ENCODE results near the gene GTF2A1L.
"Not testable (repeated sequence)": the region's sequence is repeated elsewhere in the genome, so short reads cannot be mapped to it uniquely, and the experiment has no call there.

The GTF2A1L gene

DNA sequence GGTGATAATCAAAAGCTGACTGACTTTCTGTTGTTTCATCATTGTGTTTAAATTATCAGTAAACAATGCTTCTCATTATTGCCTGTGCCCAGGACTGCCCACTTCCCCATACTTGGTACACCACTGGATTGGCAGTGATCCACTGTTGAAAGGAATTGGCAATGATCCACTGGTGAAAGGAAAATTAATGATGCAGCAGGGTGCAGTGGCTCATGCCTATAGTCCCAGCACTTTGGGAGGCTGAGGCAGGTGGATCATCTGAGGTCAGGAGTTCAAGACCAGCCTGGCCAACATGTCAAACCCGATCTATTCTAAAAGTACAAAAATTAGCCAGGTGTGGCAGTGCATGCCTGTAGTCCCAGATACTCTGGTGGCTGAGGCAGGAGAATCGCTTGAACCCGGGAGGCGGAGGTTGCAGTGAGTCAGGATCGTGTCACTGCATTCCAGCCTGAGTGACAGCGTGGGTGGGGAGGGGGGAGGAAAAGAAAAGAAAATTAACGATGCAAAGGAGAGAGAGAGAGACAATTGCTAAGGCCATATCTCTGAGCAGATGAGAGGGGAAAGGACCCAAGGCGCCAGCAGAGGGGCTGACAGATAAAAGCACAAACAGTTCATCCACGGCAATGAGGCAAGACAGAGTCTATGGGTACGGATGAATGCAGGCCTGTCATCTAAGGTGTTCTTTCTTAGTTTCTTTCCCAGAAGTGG lies 10.2 kb upstream of the GTF2A1L start:
- DNase-seq (ENCODE audit: low read depth): peak; percentile 53

DNA sequence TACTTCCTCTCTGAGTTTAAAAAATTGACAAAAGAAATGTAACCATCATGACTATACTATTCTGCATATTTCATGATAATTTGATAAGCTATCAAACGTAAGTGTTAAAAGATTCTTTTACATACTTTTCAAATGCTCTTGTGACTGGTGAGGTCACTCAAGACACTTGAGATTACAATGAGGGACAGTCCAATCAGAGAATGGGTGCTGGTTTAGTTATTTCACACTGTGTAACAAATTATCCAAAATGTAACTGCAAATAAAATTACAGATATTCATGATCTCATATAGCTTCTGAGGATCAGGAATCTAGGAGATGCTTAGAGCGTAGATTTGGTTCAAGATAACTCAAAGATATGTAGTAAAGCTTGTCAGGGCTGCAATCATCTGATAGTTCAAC lies 4.4 kb upstream of the GTF2A1L start:
- DNase-seq (ENCODE audit: low read depth): no peak

DNA sequence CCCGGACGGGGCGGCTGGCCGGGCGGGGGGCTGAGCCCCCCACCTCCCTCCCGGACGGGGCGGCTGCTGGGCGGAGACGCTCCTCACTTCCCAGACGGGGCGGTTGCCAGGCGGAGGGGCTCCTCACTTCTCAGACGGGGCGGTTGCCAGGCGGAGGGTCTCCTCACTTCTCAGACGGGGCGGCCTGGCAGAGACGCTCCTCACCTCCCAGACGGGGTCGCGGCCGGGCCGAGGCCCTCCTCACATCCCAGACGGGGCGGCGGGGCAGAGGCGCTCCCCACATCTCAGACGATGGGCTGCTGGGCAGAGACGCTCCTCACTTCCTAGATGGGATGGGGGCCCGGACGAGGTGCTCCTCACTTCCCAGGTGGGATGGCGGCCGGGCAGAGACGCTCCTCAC lies 3.1 kb upstream of the GTF2A1L start:
- DNase-seq (ENCODE audit: low read depth): not testable (repeated sequence)

DNA sequence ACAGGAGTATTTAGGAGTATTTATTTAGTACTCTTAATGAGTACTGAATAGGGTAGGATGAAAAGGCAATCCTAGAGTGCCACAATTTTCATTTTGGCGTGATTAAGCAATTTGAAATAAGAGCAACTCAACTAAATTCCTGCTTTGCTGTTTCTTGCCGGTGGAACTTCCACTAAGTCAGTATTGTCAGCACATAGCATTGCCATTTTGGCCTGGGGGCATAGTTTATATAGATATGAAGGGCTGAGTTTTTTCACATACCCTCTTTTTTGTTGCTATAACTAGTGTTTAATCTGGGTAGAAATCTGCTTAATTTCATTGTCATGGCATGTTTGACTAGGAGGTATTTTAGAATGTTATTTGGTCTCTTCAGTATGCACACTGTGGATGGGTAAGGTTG lies 1.9 kb downstream of the GTF2A1L start:
- DNase-seq (ENCODE audit: low read depth): no peak

DNA sequence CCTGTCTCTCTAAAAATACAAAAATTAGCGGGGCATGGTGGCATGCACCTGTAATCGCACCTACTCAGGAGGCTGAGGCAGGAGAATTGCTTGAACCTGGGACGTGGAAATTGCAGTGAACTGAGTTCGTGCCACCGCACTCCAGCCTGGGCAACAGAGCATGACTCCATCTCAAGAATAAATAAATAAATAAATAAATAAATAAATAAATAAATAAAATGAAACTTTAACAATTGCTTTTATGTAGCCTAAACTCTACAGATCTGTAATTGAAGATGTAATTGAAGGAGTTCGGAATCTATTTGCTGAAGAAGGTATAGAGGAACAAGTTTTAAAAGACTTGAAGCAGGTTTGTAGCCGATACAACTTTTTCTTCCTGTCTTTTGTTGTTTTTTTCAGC lies 2.9 kb downstream of the GTF2A1L start:
- DNase-seq (ENCODE audit: low read depth): no peak

DNA sequence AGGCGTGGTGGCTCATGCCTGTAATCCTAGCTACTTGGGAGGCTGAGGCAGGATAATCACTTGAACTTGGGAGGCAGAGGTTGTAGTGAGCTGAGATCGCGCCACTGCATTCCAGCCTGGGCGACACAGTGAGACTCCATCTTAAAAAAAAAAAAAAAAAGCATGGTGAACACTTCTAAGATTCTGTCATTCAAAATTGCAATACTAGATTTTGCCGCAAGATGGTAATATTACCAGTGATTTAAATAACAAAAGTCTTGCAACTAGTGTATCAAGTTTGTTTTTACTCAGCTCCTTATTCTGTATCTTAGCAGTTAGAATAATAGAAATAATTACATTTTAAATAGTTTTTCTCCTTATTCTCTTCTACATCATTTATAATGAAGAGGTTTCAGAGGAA lies 5.0 kb downstream of the GTF2A1L start:
- peak; percentile 26 for DNase-seq (ENCODE audit: low read depth)

DNA sequence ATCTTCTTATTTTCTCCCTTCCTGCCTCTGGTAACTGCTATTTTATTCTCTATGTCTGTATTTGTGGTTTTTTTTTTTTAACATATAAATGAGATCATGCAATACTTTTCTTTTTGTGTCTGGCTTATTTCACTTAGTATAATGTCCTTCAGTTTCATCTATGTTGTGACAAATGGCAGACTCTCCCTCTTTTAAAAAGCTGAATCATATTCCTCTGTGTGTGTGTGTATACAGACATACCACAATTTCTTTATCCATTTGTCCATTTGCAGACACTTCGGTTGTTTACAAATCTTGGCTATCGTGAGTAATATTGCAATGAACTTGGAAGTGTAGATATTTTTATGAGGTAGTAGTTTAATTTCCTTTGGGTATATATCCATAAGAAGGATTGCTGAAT lies 7.0 kb downstream of the GTF2A1L start:
- no peak for DNase-seq (ENCODE audit: low read depth)

DNA sequence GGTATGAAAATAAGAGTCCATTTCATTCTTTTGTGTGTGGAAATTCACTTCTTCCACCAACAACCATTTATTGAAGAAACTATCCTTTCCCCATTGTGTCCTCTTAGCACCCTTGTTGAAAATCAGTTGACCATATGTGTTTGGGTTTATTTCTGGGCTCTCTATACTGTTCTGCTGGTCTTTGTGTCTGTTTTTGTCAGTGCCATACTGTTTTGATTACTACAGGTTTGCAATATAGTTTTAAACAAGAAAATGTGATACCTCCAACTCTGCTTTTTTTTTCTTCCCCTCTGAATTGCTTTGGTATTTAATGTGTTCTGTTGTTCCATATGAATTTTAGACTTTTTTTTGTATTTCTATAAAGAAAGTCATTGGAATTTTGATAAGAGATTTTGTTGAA lies 8.4 kb downstream of the GTF2A1L start:
- no peak for DNase-seq (ENCODE audit: low read depth)

DNA sequence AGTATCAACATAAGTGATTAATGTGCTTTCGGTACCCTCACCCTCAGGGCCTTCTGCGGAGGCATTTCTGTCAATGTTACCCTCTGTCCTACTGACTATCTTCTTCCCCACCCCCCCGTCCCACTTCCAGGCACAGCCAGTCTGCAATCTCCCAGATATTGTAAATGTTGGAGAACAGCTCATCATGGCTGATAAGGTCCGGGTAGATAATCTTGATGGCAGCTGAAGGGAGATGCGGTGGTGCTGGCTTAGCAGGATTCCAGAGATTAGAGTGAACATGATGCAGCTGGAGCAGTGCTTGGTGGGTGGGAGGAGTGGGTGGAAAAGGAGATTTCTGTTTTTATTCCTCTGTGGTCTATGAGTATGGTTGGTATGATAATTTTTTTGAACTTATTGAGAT lies 15.5 kb downstream of the GTF2A1L start:
- DNase-seq (ENCODE audit: low read depth): no peak

DNA sequence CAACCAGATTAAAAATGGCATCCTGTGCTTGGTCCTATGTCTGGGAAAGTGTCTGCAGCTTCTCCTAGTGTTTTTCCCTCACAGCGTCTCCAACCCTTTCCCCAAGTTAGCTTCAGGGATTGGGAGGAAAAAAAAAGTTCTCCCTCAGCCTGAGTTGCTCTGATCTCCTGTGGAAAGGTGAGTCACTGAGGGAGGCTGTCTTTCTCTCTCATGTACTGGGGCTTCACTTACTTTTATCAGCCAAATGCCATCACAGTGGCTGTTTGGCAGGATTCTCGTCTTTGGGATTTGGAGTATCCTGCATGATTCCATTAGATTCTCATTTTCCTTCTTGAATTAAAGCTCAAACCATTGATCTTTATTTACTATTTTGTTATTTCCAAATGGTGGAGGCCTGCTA lies 18.1 kb downstream of the GTF2A1L start:
- no peak for DNase-seq (ENCODE audit: low read depth)

DNA sequence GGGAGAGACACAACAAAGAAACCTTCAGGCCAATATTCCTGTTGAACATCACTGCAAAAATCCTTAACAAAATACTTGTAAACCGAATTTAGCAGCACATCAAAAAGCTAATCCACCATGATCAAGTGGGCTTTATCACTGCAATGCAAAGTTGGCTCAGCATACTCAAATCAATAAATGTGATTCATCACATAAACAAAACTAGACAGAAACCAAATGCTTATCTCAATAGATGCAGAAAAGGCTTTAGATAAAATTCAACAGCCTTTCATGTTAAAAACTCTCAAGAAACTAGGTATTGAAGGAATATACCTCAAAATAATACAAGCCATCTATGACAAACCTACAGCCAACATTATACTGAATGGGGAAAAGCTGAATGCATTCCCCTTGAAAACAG lies 20.6 kb downstream of the GTF2A1L start:
- DNase-seq (ENCODE audit: low read depth): no peak

DNA sequence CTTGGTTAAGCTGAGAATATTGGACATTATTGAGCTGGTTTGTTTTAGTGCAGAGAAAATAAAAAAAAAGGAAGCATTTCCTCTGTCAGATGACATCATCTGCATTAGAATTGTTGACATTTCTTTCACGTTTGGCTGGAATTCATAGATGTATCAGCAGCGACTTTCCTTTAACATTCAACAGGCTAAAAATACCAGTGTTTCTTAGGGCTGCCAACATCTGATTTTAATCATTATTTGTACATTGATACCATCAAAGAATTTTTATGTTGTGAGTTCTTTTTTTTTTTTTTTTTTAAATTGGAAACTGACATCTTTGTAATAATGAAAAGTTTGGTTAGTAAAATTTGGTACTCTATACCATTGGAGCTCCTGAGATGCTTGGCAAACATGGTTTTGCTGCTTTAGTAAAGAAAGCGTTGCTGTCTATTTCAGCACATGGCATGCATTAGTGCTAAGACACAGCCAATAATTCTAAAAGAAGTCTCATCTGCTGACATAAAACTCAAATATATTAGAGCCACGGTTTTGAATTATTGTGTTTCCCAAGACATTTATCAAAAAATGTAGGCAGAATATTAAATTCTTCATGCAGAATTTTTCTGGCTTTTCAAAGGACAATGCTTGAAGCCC lies 33.6 kb downstream of the GTF2A1L start:
- peak; percentile 14 for DNase-seq (ENCODE audit: low read depth)

DNA sequence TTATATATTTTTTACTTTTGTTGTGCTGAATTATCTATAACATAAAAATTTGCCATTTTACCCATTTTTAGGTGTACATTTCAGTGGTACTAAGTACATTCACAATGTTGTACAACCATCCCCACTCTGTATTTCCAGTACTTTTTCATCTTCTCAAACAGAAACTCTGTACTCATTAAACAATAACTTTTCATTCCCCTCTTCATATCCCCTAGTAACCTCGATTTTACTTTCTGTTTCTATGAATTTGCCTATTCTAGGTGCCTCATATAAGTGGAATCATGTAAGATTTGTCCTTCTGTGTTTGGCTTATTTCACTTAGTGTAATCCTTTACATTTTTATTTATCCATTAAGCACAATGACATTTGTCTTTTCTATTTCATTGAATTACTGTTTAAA lies 51.3 kb downstream of the GTF2A1L start:
- no peak for DNase-seq (ENCODE audit: low read depth)

DNA sequence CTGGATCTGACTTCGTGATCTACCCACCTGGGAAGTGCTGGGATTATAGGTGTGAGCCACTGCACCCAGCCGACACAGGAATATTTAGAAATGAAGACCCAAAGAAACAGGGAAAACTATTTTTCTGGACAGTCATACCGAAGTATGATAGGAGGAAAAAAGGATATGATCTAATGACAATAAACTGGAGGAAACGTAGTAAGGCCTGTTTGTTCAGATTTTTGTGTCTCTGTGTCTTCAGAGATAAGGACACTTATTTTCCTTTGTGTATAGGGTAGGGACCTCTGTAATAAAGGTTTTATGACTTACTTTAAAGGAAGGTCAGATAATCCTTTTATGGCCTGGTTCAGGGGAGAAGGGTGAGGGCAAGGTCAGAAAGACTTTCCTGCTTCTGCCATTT lies 55.9 kb downstream of the GTF2A1L start:
- no peak for DNase-seq (ENCODE audit: low read depth)

DNA sequence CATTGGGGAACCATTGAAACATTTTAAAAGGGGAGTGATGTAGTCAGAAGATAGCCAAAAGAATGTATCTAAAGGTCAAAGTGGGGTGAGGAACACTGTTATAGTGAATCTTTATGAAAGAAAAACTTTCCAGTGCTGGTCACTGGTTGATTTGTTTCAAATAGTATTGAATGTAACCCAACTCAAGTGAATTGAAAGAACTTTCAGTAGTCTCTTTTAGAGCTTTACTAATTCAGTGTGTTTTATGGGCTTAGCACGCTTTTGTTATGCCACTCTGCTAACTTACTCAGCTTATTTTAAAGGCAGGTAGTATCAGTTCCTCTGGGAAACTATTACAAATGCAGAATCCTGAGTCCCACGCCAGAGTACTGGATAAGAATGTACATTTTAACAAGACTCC lies 57.3 kb downstream of the GTF2A1L start:
- DNase-seq (ENCODE audit: low read depth): no peak

DNA sequence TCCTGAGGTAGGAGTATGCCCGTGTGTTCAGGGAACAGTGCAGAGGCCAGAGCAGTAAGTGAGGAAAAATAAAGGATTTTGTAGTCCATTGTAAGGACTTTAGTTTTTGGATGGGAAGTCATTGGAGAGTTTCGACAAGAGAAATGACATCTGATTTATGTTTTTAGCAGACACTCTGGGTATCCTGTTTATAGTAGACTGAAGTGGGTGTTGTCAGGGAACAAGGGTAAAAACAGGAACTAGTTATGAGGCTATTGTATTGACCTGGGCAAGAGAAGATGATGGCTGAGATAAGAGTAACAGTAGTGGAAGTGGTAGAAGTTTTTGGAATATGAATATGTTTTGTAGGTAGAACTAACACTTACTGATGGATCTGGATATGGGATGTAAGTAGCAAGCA lies 59.8 kb downstream of the GTF2A1L start:
- no peak for DNase-seq (ENCODE audit: low read depth)

DNA sequence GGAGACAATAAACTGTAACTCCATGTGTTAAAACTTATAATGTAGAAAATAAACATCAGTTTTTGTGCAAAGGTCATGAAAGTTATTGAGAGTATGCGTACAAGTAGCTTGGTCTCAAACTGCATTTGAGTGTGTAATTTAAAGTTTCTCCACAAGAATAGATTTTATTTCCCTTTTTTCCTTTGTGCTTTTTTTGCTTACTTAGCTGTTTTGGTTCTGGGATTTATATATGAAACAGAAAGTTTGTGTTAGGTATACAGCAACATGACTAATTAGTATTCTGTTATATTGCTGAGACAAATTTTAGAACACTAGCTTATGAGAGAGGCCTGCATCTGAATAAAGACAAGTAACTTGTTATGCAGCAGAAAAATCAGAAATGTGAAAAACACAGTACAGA lies 67.5 kb downstream of the GTF2A1L start:
- no peak for DNase-seq (ENCODE audit: low read depth)

DNA sequence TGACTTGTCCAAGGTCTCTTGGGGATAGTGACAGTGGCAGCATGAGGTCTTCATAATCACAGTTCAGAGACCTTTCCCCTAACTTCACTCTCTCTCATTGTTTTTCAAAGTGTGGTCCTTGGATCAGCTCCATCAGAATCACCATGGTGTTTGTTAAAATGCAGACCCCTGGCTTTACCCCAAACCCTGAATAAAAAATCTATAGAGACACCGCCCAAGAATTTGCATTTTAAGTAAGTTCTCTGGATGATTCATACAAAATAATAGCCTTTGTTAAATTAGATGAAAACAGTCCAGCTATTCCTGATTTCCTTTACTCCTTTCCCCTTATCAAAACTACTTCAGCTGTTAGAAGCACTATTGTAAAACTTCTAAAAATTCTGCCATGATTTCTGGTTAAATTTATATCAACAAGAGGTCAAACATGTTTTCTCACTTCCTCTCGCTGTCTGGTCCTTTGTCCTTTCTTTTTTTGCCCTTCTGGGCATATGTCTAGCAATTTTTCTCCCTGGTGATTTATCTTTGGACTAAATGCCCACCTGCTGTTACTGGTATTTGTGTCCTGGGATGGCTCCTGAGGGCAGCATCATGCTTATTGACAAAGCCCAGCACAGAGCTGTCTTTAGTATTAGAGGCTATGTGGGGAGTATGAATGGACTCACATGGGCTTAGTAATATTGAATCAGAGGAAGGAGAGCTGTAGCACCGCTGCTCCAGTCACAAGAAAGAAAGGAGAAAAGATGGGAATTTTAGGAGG lies 74.5 kb downstream of the GTF2A1L start:
- DNase-seq (ENCODE audit: low read depth): no peak

DNA sequence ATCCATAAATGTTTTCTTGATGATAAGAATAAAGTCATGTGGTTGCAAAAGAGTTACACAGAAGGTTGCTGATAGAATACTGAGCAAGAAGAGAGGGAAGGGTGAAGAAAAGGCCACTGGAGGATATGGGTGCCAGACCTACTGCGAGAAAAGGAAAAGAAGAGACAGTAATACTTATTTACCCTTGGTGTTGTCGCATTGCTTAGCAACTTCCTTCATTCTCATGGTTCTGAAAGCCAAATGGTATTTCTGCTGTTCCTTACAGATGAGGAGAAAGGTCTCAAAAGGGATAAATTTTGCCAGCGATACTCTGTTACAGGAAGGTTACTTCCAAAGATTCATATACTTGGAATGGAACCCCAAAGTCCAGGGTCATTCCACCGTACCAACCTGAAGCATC lies 75.4 kb downstream of the GTF2A1L start:
- DNase-seq (ENCODE audit: low read depth): no peak

DNA sequence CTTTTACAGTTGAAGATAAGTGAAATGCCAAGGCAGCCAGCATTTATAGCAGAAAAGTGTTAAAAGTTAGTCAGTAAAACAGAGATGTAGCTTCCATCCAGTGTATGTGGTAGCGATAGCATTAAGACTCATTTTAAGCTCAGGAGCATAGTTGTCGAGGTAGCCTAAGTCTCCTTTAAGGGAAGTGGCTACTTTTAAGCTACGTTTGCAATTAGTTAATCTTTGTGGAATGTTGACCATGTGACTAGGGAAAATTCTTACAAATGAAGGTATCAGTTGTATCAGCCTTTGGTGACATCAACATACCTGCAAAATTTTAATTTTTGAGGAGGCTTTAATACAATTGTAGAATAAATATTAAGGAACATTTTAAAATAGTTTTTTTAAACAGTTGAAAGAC lies 76.0 kb downstream of the GTF2A1L start:
- peak; percentile 20 for DNase-seq (ENCODE audit: low read depth)

DNA sequence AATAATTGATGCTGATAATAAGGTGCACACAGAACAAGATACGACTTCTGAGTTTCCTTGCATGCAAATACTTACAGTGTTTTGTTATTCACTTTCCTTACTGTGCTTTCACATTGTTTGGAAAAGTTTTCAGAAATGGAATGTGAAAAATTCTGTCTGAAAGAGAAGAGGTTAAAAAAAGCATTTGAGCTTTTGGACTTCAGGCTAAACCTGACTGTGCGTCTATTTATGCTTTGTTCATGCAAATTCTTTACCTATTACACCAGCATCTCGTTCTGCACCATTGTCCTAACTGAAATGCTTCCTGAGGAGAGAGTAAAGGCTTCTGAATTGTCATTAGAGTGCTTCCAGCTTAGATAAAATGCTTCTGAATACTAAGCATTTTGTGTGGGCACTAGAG lies 76.5 kb downstream of the GTF2A1L start:
- peak; percentile 9 for DNase-seq (ENCODE audit: low read depth)

DNA sequence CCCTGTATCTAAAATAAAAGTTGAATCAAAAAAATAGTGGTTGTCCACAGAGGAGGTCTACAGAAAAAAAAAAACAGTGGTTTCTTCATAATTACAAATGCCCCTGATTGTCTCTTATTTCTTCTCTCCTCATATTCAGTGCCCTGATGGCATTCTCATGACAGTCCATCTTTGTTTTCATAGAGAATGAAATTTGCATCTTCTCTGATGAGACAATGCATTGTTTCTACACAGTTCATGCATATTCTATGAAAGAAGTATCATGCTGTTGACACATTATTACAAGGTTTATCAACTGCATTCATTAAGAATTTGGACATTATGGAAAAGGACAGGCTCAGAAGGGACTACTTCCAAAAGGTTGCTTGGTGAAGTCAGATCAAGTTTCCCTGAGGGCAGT lies 78.3 kb downstream of the GTF2A1L start:
- DNase-seq (ENCODE audit: low read depth): no peak

DNA sequence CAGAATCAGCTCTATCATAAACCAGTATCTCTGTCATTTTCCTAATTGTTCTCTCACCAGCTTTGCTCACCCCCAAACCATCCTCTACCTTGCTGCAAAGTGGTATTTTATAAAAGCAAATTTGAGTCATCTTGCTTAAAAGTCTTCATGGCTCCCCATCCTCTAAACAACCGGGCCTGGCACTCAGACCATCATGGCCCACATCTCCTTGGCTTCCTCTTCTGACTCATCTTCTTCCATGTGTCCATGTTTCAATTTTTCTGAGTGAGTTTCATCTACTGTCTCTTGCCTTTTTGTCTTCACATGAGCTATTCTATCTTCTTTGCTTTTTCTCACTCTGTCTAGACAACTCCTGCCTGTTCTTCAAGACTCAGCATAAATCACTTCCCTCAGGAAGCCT lies 79.2 kb downstream of the GTF2A1L start:
- DNase-seq (ENCODE audit: low read depth): no peak
